Measurements from ENCODE around the gene CSNK1A1.

Gene CSNK1A1

GRCh38 chr5:149456597-149457392, 94.4 kb downstream of the CSNK1A1 start:
- no peak for TF ChIP-seq FOXP2 (optimal IDR thresholded peaks at IDR 0.05; ENCODE audit: borderline replicate concordance, extremely low read depth, extremely low read length, insufficient read depth)
- no peak for TF ChIP-seq TAF1 (IDR thresholded peaks at IDR 0.05; ENCODE audit: borderline replicate concordance, insufficient read depth, low read length)
- TF ChIP-seq SIN3A (IDR thresholded peaks at IDR 0.05; ENCODE audit: borderline replicate concordance, insufficient read depth, low read length) = no peak
- TF ChIP-seq POLR2AphosphoS5 (IDR thresholded peaks at IDR 0.05; ENCODE audit: low read depth, low read length) = no peak
- no peak for TF ChIP-seq REST (IDR thresholded peaks at IDR 0.05; ENCODE audit: insufficient read depth in 1 of 2, low read depth in 2 of 2, low read length in 2 of 2)

GRCh38 chr5:149455889-149456409, 95.3 kb downstream of the CSNK1A1 start:
- TF ChIP-seq FOXP2 (optimal IDR thresholded peaks at IDR 0.05; ENCODE audit: borderline replicate concordance, extremely low read depth, extremely low read length, insufficient read depth) = no peak
- TF ChIP-seq POLR2AphosphoS5 (IDR thresholded peaks at IDR 0.05; ENCODE audit: low read depth, low read length) = no peak
- no peak for TF ChIP-seq TAF1 (IDR thresholded peaks at IDR 0.05; ENCODE audit: borderline replicate concordance, insufficient read depth, low read length)
- TF ChIP-seq SIN3A (IDR thresholded peaks at IDR 0.05; ENCODE audit: borderline replicate concordance, insufficient read depth, low read length) = no peak
- no peak for TF ChIP-seq REST (IDR thresholded peaks at IDR 0.05; ENCODE audit: insufficient read depth in 1 of 2, low read depth in 2 of 2, low read length in 2 of 2)

GRCh38 chr5:149453618-149454415, 97.4 kb downstream of the CSNK1A1 start:
- TF ChIP-seq POLR2AphosphoS5 (IDR thresholded peaks at IDR 0.05; ENCODE audit: low read depth, low read length) (no peak), TAF1 (IDR thresholded peaks at IDR 0.05; ENCODE audit: borderline replicate concordance, insufficient read depth, low read length) (no peak), SIN3A (IDR thresholded peaks at IDR 0.05; ENCODE audit: borderline replicate concordance, insufficient read depth, low read length) (no peak), FOXP2 (optimal IDR thresholded peaks at IDR 0.05; ENCODE audit: borderline replicate concordance, extremely low read depth, extremely low read length, insufficient read depth) (no peak), REST (IDR thresholded peaks at IDR 0.05; ENCODE audit: insufficient read depth in 1 of 2, low read depth in 2 of 2, low read length in 2 of 2) (no peak)

GRCh38 chr5:149452665-149453617, 98.3 kb downstream of the CSNK1A1 start:
- TF ChIP-seq REST (IDR thresholded peaks at IDR 0.05; ENCODE audit: insufficient read depth in 1 of 2, low read depth in 2 of 2, low read length in 2 of 2) = no peak
- peak; percentile 15 for TF ChIP-seq FOXP2 (optimal IDR thresholded peaks at IDR 0.05; ENCODE audit: borderline replicate concordance, extremely low read depth, extremely low read length, insufficient read depth)

Data from PFSK-1 (cell line).